Endothelial cell of umbilical vein (primary cell): ENCODE results near the gene RGSL1. TPM values are rescaled to one million over a fixed set of nuclear protein-coding genes. Genes with fewer than 3 reads are reported as not detected.

Source experiments
- BruUV-seq: library from RNA; stranded (reverse); fragments of 400-500 nt; replicated peaks from 2 replicates; lab custom pipeline; 2021; lab: Mats Ljungman, UMichigan
- CTCF ChIA-PET: fragments of 300-600, 350-600 bp; sonication (Branson Sonifier 250); formaldehyde crosslinking; loops from one replicate; lab custom pipeline; 2021; ENCODE audit warnings: antibody characterized with exemption, inconsistent platforms; lab: Charles Lee
- POLR2A ChIA-PET: fragments of 300-600, 350-600 bp; sonication (Branson Sonifier 250); formaldehyde crosslinking; loops from one replicate; lab custom pipeline; 2021; ENCODE audit warnings: antibody characterized with exemption, inconsistent platforms; lab: Charles Lee
- DNase-seq: peaks from one replicate; pipeline ENCODE4 v3.0.0-alpha.2; 2011; ENCODE audit warnings: low read depth, low spot score
- FAIRE-seq: peaks from 2 replicates; lab custom pipeline; 2011; peaks lifted over from hg19 to GRCh38; lab: Jason Lieb, UNC
- H2AFZ ChIP-seq: 2 replicates; pipeline ENCODE4 v1.6.0; 2012; ENCODE audit warnings: low read depth, low read length, control low read depth, inconsistent platforms
- H3K27ac ChIP-seq: 2 replicates; pipeline ENCODE4 v1.5.1; 2011; ENCODE audit warnings: low read depth, mild to moderate bottlenecking, control low read depth, low read length, moderate library complexity; ENCODE audit not compliant: insufficient read depth
- H3K27me3 ChIP-seq, 2 experiments: 2 replicates each; pipeline versions ENCODE4 v1.6.0 to v1.6.1; 2011; ENCODE audit warnings: low read length in 2 of 2, mixed read lengths in 1 of 2; ENCODE audit not compliant: control insufficient read depth in 2 of 2, insufficient read depth in 2 of 2
- H3K36me3 ChIP-seq, 2 experiments: 2 replicates in 1 of 2; 3 replicates in 1 of 2; pipeline ENCODE4 v1.5.1; 2011; ENCODE audit warnings: low read length in 2 of 2, mild to moderate bottlenecking in 1 of 2, moderate library complexity in 1 of 2; ENCODE audit not compliant: control insufficient read depth in 2 of 2, insufficient read depth in 2 of 2; ENCODE audit errors: extremely low read depth in 1 of 2
- H3K4me1 ChIP-seq: 3 replicates; pipeline ENCODE4 v1.5.1; 2011; ENCODE audit warnings: mild to moderate bottlenecking, low read length; ENCODE audit not compliant: control insufficient read depth, insufficient read depth; ENCODE audit errors: extremely low read depth
- H3K4me2 ChIP-seq: 2 replicates; pipeline ENCODE4 v1.6.1; 2011; ENCODE audit warnings: low read length, control low read depth, mixed read lengths; ENCODE audit not compliant: insufficient read depth
- H3K4me3 ChIP-seq, 3 experiments: fragments of 200-600 bp in 1 of 3; sonication (generic), shearing (Covaris generic) in 1 of 3; replicated peaks in 1 of 3; 2 replicates each; pipeline ENCODE4 v1.5.1; 2011 to 2016; ENCODE audit warnings: control low read depth in 3 of 3, low read length in 3 of 3, mild to moderate bottlenecking in 2 of 3, inconsistent platforms in 1 of 3, low read depth in 1 of 3, moderate library complexity in 1 of 3; ENCODE audit not compliant: insufficient read depth in 1 of 3
- H3K79me2 ChIP-seq: 2 replicates; pipeline ENCODE4 v1.6.0; 2012; ENCODE audit warnings: low read length, inconsistent platforms; ENCODE audit not compliant: control insufficient read depth, insufficient read depth
- H3K9ac ChIP-seq: replicated peaks from 2 replicates; pipeline ENCODE3; 2011; ENCODE audit warnings: low read length, control low read depth; ENCODE audit not compliant: insufficient read depth; ENCODE audit errors: extremely low read depth
- H3K9me1 ChIP-seq: replicated peaks from 3 replicates; pipeline ENCODE4 v1.6.0; 2011; ENCODE audit warnings: mild to moderate bottlenecking, low read length; ENCODE audit not compliant: control insufficient read depth, insufficient read depth; ENCODE audit errors: extremely low read depth
- H3K9me3 ChIP-seq: replicated peaks from 2 replicates; pipeline ENCODE4 v1.5.1; 2012; ENCODE audit warnings: low read length, inconsistent platforms; ENCODE audit not compliant: control insufficient read depth, insufficient read depth
- H4K20me1 ChIP-seq: replicated peaks from 2 replicates; pipeline ENCODE3; 2011; ENCODE audit warnings: mild to moderate bottlenecking, low read length; ENCODE audit not compliant: control insufficient read depth, insufficient read depth; ENCODE audit errors: extremely low read depth
- EZH2 ChIP-seq: IDR thresholded peaks from 2 replicates; pipeline ENCODE4 v1.6.1; 2012; ENCODE audit warnings: borderline replicate concordance, low read depth, mild to moderate bottlenecking, moderate library complexity, low read length, inconsistent platforms; ENCODE audit not compliant: severe bottlenecking
- FOS ChIP-seq: IDR thresholded peaks from 2 replicates; pipeline ENCODE4 v1.6.1; 2011; ENCODE audit warnings: mild to moderate bottlenecking, low read length, moderate library complexity, borderline replicate concordance; ENCODE audit not compliant: insufficient read depth
- GATA2 ChIP-seq: IDR thresholded peaks from 2 replicates; pipeline ENCODE4 v1.7.0; 2011; ENCODE audit warnings: low read depth, mild to moderate bottlenecking, moderate library complexity, mixed read lengths, low read length; ENCODE audit not compliant: insufficient read length, insufficient read depth
- JUN ChIP-seq: IDR thresholded peaks from 2 replicates; pipeline ENCODE4 v1.6.1; 2011; ENCODE audit warnings: borderline replicate concordance, low read depth; ENCODE audit not compliant: insufficient read length, insufficient read depth
- MYC ChIP-seq: IDR thresholded peaks from one replicate; pipeline ENCODE4 v1.6.1; 2011; ENCODE audit warnings: mild to moderate bottlenecking, low read depth, low read length
- POLR2A ChIP-seq: IDR thresholded peaks from 2 replicates; pipeline ENCODE4 v1.6.1; 2012; ENCODE audit warnings: low read depth, mild to moderate bottlenecking, control low read depth, low read length
- POLR2AphosphoS5 ChIP-seq: IDR thresholded peaks from 2 replicates; pipeline ENCODE4 v1.6.1; 2012; ENCODE audit warnings: low read depth, mild to moderate bottlenecking, control low read depth, low read length, moderate library complexity; ENCODE audit not compliant: insufficient read depth
- dilution Hi-C: fragments of 300-500 bp; cut with MboI; formaldehyde crosslinking; loops from one replicate; pipeline ENCODE4 v1.15.0; 2019; ENCODE audit warnings: low sequenced_read_pairs; ENCODE audit not compliant: extremely low pct_ligation_motif_present
- intact Hi-C: fragments of 100-400 bp; cut with micrococcal nuclease; formaldehyde crosslinking; loops from one replicate; pipeline ENCODE4 v1.10.0; 2022
- polyA plus RNA-seq, 4 experiments: library from polyadenylated mRNA; depleted of rRNA in 3 of 4; stranded (reverse) in 3 of 4; unstranded in 1 of 4; fragments of >200 nt; gene quantifications; 2 replicates each; pipeline versions ENCODE4 v1.2.1 to v1.2.3, GENCODE V29; 2011 to 2012; ENCODE audit warnings: missing spikeins in 1 of 4
- total RNA-seq: library from RNA; stranded (reverse); gene quantifications from 2 replicates; pipeline ENCODE4 v1.2.3, GENCODE V29; 2021
- TF ChIP-seq, protein P1 (sequence below): IDR thresholded peaks from 2 replicates; pipeline ENCODE4 v1.6.1; 2011; ENCODE audit not compliant: insufficient read depth, insufficient read length
- TF ChIP-seq, protein P2 (sequence below), 2 donors: IDR thresholded peaks; 1 replicate in 1 of 2; 2 replicates in 1 of 2; pipeline ENCODE4 v1.5.1; 2011; ENCODE audit warnings: low read length in 2 of 2, mild to moderate bottlenecking in 2 of 2, moderate library complexity in 2 of 2, control low read depth in 1 of 2, inconsistent platforms in 1 of 2, low read depth in 1 of 2; ENCODE audit not compliant: insufficient read depth in 1 of 2; ENCODE audit errors: extremely low read depth in 1 of 2

The RGSL1 gene
- total and polyA plus RNA-seq, 2 donors (not counting 3 experiments of a cell fraction or from before 2014, with no cell fraction given) = not detected

DNA sequence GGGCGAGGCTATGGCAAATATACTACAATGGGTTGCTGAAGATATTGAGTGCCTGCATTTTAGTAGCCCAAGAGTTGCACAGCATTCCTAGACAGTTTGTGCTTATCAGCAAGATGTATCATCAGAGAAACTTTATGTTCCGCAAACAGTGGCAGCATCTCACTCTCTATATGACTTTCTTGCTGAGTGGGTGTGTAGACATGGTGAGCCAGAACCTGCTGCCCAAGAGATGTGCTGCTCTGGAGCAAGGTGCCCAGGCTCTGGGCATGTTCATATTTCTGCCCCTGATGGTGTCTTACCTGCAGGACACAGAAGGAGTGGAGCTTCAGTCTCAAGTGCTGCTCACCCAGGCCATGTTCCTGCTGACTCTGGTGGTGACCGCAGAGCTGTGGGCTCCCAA lies 8.2 kb upstream of the RGSL1 start:
- FAIRE-seq (no peak), DNase-seq (no peak)
- ChIA-PET CTCF (no interaction called here), POLR2A (no interaction called here)
- Histone ChIP-seq H3K27me3 (no peaks in the 10 kb centered on the region), H3K4me3 (no peak overlapping the region), H3K79me2 (no peaks in the 10 kb centered on the region), H3K27ac (no peak overlapping the region), H3K9me3 (no peaks in the 10 kb centered on the region), H3K36me3 (no peaks in the 10 kb centered on the region), H3K9ac (no peak overlapping the region), H3K4me2 (no peak overlapping the region), H3K4me1 (no peaks in the 10 kb centered on the region), H3K9me1 (no peaks in the 10 kb centered on the region), H4K20me1 (no peaks in the 10 kb centered on the region), H2AFZ (no peak overlapping the region)
- no TSS peak for BruUV-seq
- TF ChIP-seq, protein P1, sequence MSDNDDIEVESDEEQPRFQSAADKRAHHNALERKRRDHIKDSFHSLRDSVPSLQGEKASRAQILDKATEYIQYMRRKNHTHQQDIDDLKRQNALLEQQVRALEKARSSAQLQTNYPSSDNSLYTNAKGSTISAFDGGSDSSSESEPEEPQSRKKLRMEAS = no peak
- TF ChIP-seq POLR2AphosphoS5 (no peak), POLR2A (no peak), GATA2 (no peak), FOS (no peak), JUN (no peak), EZH2 (no peak), MYC (no peak)
- TF ChIP-seq, protein P2, sequence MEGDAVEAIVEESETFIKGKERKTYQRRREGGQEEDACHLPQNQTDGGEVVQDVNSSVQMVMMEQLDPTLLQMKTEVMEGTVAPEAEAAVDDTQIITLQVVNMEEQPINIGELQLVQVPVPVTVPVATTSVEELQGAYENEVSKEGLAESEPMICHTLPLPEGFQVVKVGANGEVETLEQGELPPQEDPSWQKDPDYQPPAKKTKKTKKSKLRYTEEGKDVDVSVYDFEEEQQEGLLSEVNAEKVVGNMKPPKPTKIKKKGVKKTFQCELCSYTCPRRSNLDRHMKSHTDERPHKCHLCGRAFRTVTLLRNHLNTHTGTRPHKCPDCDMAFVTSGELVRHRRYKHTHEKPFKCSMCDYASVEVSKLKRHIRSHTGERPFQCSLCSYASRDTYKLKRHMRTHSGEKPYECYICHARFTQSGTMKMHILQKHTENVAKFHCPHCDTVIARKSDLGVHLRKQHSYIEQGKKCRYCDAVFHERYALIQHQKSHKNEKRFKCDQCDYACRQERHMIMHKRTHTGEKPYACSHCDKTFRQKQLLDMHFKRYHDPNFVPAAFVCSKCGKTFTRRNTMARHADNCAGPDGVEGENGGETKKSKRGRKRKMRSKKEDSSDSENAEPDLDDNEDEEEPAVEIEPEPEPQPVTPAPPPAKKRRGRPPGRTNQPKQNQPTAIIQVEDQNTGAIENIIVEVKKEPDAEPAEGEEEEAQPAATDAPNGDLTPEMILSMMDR (IDR thresholded peaks at IDR 0.05; ENCODE audit: extremely low read depth in 1 of 2, insufficient read depth in 1 of 2, low read depth in 1 of 2, low read length in 2 of 2) = no peak
- intact Hi-C loops (no loop called here), dilution Hi-C loops (no loop called here)
